PC-3 (cell line): ENCODE results near the gene CAPN1.
"Not testable (repeated sequence)": the region's sequence is repeated elsewhere in the genome, so short reads cannot be mapped to it uniquely, and the experiment has no call there.

Experiments
- CTCF ChIP-seq: fragments of 300-600 bp; sonication (generic); conservative IDR thresholded peaks from 2 replicates; pipeline ENCODE4 v1.5.1; 2017; ENCODE audit warnings: antibody characterized with exemption, low read depth, mild to moderate bottlenecking, low read length
- EZH2 ChIP-seq: fragments of 300-600 bp; sonication (generic); IDR thresholded peaks from one replicate; pipeline ENCODE4 v1.6.1; 2017; ENCODE audit warnings: antibody characterized with exemption, mild to moderate bottlenecking, low read length; ENCODE audit not compliant: unreplicated experiment
- EZH2phosphoT487 ChIP-seq: fragments of 300-600 bp; sonication (generic); IDR thresholded peaks from 2 replicates; pipeline ENCODE4 v1.6.1; 2018; ENCODE audit warnings: mild to moderate bottlenecking, antibody characterized with exemption, low read length, borderline replicate concordance

GRCh38 chr11:65245046-65245445 lies 63.3 kb downstream of the CAPN1 start:
- not testable (repeated sequence) for TF ChIP-seq CTCF, EZH2, EZH2phosphoT487
